ENCODE measurements around the gene ZNF778. TPM values are rescaled to one million over a fixed set of nuclear protein-coding genes. Genes with fewer than 3 reads are reported as not detected.

Gene ZNF778
- polyA plus RNA-seq, 2 of the 4 experiments (the other 2 are of a cell fraction), result 7.0 to 9.5 TPM

- ATAC-seq (peak in 1 of 2 experiments; percentile 60; a peak in 3 of 6 replicates), FAIRE-seq (no peak), DNase-seq (ENCODE audit: low read depth in 1 of 2, low spot score in 1 of 2) (no peak)
- Histone ChIP-seq H3K4me1 (no peaks in the 10 kb centered on the region), H3K4me2 (no peak overlapping the region), H3K9me3 (no peaks in the 10 kb centered on the region), H3K27ac (no peak overlapping the region), H3K4me3 (no peak overlapping the region)
- CTCF ChIA-PET, result interaction anchor here (0.9 to 1.5 kb wide), 2 partner anchors 42 to 379 kb away, joined by 3 to 5 read pairs; no protein-coding TSS in a partner anchor
- POLR2A ChIA-PET, result no interaction called here
- TF ChIP-seq KDM5A (IDR thresholded peaks at IDR 0.05) (no peak), MYC (IDR thresholded peaks at IDR 0.05; ENCODE audit: borderline replicate concordance, low read length) (no peak), USF2 (IDR thresholded peaks at IDR 0.05) (no peak), POLR2AphosphoS2 (conservative IDR thresholded peaks at IDR 0.05; ENCODE audit: low read length) (no peak), PBX3 (IDR thresholded peaks at IDR 0.05) (no peak), E2F6 (IDR thresholded peaks at IDR 0.05; ENCODE audit: borderline replicate concordance, low read depth) (no peak), JUNB (IDR thresholded peaks at IDR 0.05) (no peak), KDM1A (IDR thresholded peaks at IDR 0.05; ENCODE audit: low read depth) (no peak), HDAC2 (IDR thresholded peaks at IDR 0.05) (no peak), BCL3 (IDR thresholded peaks at IDR 0.05) (no peak), ELK1 (IDR thresholded peaks at IDR 0.05; ENCODE audit: low read depth, low read length) (no peak), ZSCAN20 (CRISPR knock-in tag; IDR thresholded peaks at IDR 0.05) (no peak), CHD2 (IDR thresholded peaks at IDR 0.05; ENCODE audit: low read length, partially characterized antibody) (no peak), CHD4 (IDR thresholded peaks at IDR 0.05; ENCODE audit: borderline replicate concordance) (no peak), ZNF302 (CRISPR knock-in tag; IDR thresholded peaks at IDR 0.05) (no peak)
- 50% methylated on average over 15 of the region's 15 CpGs for WGBS (ENCODE audit: missing lambda C conversion rate)
These were observed 7.9 kb upstream of the ZNF778 start for GRCh38 chr16:89209522-89210044.

- Histone ChIP-seq H3K9me3 (no peaks in the 10 kb centered on the region), H3K4me3 (no peak overlapping the region), H3K4me1 (no peaks in the 10 kb centered on the region), H3K27ac (no peak overlapping the region), H3K4me2 (no peak overlapping the region)
- no peak for DNase-seq (ENCODE audit: low read depth in 1 of 2, low spot score in 1 of 2)
- peak in 1 of 2 experiments; percentile 54; a peak in 3 of 6 replicates for ATAC-seq
- ChIA-PET POLR2A (no interaction called here), CTCF (interaction anchor here (1.0 to 1.5 kb wide), 3 partner anchors 13 to 43 kb away, joined by 3 to 5 read pairs (median 4); no protein-coding TSS in a partner anchor)
- no peak for TF ChIP-seq RAD21 (conservative IDR thresholded peaks at IDR 0.05 in 1 of 2, IDR thresholded peaks at IDR 0.05 in 1 of 2)
- no peak for TF ChIP-seq FOSB (CRISPR knock-in tag; IDR thresholded peaks at IDR 0.05)
- no peak for TF ChIP-seq REST (IDR thresholded peaks at IDR 0.05)
- no peak for TF ChIP-seq MYC (IDR thresholded peaks at IDR 0.05; ENCODE audit: borderline replicate concordance, low read length)
- no peak for TF ChIP-seq E2F6 (IDR thresholded peaks at IDR 0.05; ENCODE audit: borderline replicate concordance, low read depth)
- TF ChIP-seq HOXB13 (CRISPR knock-in tag; IDR thresholded peaks at IDR 0.05; ENCODE audit: low read depth), result no peak
- TF ChIP-seq HES2 (IDR thresholded peaks at IDR 0.05), result no peak
- no peak for FAIRE-seq
- WGBS (ENCODE audit: missing lambda C conversion rate), result 31% methylated on average over 11 of the region's 11 CpGs
These were observed 7.2 kb upstream of the ZNF778 start for GRCh38 chr16:89210165-89210903.
